Measurements from ENCODE around the gene STK32A. TPM values are rescaled to one million over a fixed set of nuclear protein-coding genes. Genes with fewer than 3 reads are reported as not detected.

Gene STK32A
- total RNA-seq, 1 donor from 2014 or later: 0.63 TPM

GRCh38 chr5:147403651-147404640 lies 169.1 kb downstream of the STK32A start:
- TF ChIP-seq CTCF (conservative IDR thresholded peaks at IDR 0.05; ENCODE audit: low read depth, low read length): no peak
- peak; percentile 93 for DNase-seq (ENCODE audit: low read depth)

GRCh38 chr5:147404706-147405105 lies 169.9 kb downstream of the STK32A start:
- H3K4me3 ChIP-seq (ENCODE audit: low read depth, low read length): no peak overlapping the region
- DNase-seq (ENCODE audit: low read depth): no peak
- no peak for TF ChIP-seq CTCF (conservative IDR thresholded peaks at IDR 0.05; ENCODE audit: low read depth, low read length)

More at GRCh38 chr5:147403651-147404640, 169.1 kb downstream of the STK32A start:
- no peak overlapping the region for H3K4me3 ChIP-seq (ENCODE audit: low read depth, low read length)

- no peak for DNase-seq (ENCODE audit: low read depth)
- no peak overlapping the region for H3K4me3 ChIP-seq (ENCODE audit: low read depth, low read length)
- no peak for TF ChIP-seq CTCF (conservative IDR thresholded peaks at IDR 0.05; ENCODE audit: low read depth, low read length)
These were observed 171.8 kb downstream of the STK32A start for GRCh38 chr5:147406636-147407035.

GRCh38 chr5:147407094-147407681 lies 172.4 kb downstream of the STK32A start:
- no peak overlapping the region for H3K4me3 ChIP-seq (ENCODE audit: low read depth, low read length)
- no peak for TF ChIP-seq CTCF (conservative IDR thresholded peaks at IDR 0.05; ENCODE audit: low read depth, low read length)
- DNase-seq (ENCODE audit: low read depth): no peak

- TF ChIP-seq CTCF (conservative IDR thresholded peaks at IDR 0.05; ENCODE audit: low read depth, low read length): no peak
- H3K4me3 ChIP-seq (ENCODE audit: low read depth, low read length): no peak overlapping the region
- DNase-seq (ENCODE audit: low read depth): no peak
These were observed 174.2 kb downstream of the STK32A start for GRCh38 chr5:147408980-147409379.

- no peak overlapping the region for H3K4me3 ChIP-seq (ENCODE audit: low read depth, low read length)
- DNase-seq (ENCODE audit: low read depth): no peak
- TF ChIP-seq CTCF (conservative IDR thresholded peaks at IDR 0.05; ENCODE audit: low read depth, low read length): no peak
These were observed 175.9 kb downstream of the STK32A start for GRCh38 chr5:147410496-147411358.

Data from epithelial cell of proximal tubule (primary cell).